NCI-H226 (cell line): ENCODE data around the gene SPACA9.

ENCODE experiments used
- DNase-seq: peaks from one replicate; pipeline ENCODE4 v3.0.0-alpha.2; 2015

Gene SPACA9

DNA sequence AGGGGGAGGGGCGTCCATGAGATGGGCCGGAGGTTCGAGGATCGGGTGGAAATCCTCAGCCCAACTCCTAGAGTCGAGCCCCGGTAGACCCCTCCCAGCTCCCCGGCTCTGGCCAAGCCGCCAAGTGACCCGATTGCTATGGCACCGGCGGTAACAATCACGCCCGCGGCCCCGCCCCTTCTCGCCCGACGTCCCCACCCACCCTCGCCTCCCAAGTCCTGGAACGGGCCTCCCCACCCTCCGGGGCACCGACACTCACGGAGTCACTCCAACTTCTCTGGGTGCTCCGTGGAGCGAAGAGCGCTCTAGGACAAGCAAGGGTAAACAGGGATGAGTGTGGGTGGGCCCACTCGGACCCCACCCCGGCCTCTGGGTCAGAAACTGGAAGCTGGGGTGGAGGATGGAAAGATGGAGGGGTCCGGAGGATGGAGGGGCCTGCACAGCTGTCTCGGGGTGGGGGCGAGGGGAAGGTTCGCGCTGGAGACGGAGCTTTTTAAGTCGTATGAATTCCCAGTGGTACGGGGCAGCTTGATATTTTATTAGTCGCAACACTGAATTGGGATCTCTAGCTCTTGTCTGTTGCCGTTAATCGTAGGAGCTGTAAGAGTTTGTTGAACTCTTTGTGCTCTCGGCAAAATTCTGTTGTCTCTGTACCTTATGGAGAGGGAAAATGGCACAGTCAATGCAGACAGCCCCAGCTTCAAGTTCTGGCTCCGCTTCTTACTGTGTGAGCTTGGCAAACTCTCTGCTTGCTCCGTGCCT lies at the start of gene SPACA9:
SPACA9 (plus strand) TSS at position 204 of the 762 bp plus-strand sequence. CDS start 5,050 bp downstream, outside the sequence.
- no peak for DNase-seq

DNA sequence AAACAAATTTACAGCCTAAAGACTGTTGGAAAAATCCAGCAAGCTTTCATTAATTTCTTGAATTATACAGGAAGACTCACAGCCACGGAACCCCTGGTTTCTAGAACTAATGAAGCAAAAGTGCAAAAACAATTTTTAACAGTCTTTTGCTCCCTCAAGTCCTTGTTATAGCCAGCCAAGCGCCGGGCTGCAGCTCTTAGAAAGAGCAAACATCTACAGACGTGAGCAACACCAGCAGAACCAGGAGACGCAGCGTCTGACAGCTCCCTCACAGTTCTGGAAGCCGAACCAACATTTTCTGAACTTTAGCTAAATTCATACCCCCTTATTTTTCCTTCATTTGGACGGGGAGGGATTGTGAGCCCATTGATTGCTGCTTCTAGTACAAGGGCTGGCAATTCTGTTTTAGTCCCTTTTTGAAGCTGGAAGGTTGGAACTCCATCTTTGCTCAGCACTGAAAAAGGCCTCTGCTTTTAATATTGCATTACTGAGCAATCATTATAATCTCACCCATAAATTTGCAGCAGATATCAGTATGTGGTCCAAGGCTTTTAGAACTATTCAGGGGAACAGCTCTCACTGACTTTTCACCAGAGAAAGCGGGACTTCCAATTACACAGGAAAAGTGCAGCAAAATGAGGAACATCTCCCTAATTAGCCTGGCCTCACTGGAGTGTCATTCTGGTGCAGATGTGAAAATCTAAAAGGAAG lies 46.4 kb upstream of the SPACA9 start:
- no peak for DNase-seq

DNA sequence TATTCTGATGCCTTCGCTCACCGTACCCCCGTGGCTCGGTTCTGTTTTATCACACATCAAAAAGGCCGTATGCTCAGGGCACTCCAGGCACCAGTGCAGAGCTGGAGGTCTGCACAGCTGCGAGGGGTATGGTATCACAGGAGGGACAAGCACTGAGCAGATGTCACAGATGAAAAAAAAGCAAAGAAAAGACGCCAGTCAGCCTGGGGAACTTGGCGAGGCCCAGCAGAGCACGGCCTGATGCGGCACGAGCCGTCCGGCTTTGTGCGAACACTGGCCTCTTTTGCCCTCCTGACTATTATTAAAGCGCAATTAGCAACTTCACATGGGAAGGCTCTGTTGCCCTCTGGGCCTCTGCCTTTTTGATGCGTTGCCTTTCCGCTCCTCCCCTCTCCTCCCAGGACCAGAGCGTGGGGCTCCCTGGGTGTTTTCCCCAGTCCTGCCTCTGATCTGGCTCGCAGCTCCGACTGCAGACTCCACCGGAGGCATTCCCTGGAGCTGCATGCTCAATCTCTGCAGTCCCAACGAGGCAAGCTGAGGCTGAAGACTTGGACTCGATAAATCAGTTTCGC lies 45.1 kb upstream of the SPACA9 start:
- no peak for DNase-seq

DNA sequence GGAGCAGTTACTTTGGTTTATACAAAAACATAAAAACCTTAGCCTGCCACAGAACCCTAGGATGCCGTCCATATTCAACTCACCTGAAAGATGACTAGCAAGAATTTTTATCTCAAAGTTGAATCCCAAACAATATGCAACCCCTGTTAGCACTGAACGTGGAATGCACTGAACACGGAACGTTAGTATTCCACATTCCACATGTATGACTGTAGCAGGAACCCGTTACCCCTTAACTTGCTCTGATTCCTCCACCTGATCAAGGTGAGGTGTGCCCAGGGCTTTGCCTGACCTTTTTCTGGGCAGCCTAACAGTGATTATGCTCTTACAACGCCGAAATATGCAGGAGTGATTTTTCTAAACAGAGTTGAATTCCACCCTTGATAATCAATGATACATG lies 44.4 kb upstream of the SPACA9 start:
- no peak for DNase-seq

DNA sequence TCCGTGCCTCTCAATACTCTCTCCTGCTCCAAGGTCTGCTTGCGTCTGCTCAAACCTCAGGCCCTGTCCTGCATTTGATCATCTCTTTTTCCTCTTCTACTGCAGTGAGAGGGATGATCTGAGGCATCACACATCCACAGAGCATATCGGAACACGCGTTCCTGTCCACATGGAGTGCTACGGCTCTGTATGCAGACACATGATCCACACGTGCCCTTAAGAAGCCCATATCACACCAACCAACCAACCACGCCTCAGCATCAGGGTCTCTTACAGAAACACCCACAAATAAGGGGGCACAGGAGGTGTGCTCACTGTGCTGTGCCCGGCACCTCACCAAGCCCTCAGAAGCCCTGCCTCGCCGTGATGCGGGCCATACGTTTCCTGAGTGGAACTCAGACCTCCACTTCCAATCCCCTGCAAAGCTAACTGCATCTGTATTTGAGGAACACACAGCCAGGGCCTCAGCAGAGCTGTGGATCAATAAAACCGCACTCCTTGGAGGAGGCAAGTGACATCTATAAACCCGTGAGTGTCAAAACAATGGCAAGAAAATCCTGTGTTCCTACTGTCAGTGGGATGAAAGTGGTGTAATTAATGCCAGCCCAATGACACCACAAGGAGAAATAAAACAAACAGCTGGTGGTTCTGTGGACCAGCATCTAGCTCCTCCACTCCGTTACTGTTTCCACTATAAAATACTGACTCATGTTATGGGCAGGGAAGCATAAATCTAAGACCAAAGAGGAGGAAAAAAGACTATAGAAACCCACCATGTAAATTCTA lies 41.0 kb upstream of the SPACA9 start:
- no peak for DNase-seq

DNA sequence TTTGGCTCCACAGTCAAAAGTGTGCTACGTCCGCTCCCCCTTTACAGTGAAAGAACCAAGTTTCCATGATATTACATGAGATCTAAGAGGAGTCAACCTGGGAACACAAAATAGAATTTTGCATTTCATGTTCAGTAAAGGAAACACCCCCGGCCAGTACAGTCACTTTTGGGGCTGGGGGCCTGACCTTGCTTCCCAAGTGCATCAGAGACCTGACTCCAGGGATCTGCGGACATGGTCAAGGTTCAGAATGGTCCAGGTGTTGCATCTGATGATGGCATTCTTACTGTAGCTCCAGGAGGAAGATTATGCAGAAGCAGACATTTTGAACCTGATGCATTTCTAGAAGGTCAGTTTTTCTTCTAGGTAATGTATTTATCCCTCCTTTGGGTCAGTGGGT lies 40.4 kb upstream of the SPACA9 start:
- no peak for DNase-seq

DNA sequence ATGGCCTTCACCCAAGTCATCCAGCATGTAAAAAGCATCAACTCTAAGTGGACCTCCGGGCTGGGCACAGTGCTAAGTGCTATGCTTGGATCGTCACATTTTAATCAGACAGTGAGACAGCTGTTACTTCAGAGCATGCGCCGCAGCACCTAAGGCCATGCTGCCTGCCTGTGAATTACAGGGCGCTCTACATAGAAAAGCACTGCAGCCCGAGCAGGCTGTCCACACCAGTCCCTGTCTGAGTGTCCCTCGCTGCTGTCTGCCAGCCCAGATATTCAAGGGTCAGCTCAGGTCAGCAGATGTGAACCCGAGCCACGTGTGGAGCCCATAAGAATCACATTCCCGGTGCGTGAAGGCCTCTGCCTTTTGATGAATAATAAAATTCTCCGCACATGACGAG lies 37.7 kb upstream of the SPACA9 start:
- no peak for DNase-seq

DNA sequence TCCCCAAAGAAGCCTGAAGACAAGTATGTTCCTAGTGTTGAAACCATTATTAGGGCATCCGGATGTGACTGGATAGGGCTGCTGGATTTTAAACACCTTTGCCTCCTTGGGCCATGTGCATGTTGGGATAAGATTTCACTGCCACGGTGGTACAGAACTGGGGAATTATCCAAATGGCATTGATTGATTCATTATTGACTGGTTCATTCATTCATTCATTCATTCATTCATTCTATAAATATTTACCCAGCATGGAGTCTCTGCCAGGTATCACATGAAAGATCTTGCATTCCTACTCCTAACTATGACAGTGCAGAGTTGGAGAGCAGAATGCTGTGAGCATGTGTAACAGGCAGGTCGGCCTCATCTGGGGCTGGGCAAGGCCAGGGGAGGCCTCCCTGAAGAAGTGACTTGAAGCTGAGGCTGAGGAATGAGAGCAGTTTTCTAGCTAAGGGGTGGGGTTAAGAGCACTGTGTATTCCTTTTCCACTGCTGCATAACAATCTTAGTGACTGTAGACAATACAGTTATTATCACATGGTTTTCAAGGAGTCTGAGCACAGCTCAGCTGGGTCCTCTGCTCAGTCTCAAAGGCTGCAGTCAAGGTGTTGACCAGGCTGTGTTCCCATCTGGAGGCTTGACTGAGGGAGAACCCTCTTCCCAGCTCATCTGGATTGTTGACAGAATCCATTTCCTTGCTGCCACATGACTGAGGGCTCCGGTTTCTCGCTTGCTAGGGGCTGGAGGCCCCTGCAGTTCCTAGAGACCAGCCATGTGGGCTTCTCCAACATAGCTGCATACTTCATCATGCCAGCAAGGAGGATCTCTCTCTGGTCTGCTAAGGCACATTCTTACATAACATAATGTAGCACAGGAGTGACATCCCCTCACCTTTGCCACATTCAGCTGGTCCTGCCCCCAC lies 36.3 kb upstream of the SPACA9 start:
- no peak for DNase-seq

DNA sequence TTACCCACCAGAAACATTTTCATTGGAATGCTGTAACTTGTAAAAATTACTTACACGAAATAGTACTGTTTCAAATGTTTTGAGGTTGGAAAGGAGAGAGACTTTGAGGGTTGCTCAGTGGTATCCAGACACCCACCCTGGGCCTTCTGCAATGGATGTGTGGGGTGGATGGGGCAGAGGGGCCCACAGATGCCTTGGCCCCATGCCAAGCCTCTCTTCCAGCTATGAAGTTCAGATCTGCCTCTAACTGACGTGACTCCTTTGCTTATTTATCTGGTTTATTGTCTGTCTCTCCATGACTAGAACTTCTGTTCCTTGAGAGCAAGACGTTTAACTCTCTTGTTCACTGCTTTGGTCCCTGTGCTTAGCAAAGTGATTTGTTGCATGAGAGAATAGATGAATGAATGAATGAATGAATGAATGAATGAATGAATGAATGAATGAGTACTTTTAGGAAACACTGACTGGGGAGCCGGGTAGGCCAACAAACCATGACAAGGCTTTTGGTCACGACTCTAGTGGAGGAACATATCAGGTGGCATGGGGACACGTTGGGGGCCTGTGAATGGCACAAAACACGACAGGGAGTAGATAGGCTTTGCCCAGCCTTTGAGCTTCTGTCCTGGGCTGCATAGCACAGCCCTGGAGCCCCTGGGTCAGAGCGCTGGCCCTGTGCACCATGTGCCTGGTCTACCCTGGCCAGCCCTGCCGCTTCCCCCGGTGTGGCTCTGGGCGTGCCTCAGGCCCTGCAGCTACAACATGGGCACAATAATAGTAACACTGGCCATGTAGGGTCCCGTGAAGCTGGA lies 32.4 kb upstream of the SPACA9 start:
- no peak for DNase-seq

DNA sequence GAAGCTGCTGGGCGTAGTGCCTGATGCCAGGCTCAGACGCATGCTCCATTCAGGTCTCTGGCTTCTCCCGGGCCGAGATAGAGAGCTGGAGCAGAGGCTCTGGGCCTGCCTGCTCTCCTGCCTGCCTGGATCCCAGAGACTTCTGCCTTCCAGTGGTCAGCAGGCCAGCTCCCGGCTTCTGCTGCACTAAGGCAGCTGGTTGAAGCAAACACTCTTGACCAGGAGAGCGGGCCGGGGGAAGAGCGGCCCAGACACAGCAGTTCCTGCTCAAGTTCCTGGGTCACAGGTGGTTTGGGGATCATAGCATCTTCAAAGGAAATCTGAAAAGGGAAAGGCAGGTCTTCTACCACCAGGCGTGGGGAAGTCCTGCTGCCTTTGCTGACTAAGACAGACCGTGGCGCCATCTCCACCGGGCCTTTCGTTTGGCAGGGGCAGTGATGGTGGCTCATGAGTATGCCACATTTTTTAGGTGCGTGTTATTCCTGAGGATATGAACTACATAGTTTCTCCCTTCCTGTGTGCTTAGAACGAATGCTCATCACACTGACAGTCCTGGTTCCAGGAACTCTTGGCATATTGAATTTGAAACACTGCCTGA lies 31.7 kb upstream of the SPACA9 start:
- DNase-seq, result no peak

DNA sequence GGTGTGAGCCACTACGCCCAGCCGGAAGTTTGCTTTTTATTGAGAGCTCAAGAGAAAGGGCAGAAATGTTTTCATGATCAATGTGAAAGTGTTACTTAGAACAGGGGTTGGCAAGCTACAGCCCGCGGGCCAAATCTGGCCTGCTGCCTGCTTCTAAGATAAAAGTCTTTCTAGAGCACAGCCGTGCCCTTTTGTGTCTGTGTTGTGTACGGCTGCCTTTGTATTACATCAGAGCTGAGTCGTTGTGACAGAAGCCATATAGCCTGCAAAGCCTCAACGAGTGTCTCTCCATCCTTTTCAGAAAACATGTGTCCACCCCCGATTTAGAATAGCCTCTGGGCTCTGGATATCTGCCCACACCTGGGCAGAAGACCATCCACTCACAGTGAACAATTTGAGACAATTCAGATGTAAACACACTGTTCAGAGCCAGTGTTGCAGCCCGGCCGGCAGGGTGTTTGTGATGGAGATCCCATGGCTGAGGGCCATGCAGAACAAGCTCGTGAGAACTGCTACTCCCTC lies 29.5 kb upstream of the SPACA9 start:
- no peak for DNase-seq

DNA sequence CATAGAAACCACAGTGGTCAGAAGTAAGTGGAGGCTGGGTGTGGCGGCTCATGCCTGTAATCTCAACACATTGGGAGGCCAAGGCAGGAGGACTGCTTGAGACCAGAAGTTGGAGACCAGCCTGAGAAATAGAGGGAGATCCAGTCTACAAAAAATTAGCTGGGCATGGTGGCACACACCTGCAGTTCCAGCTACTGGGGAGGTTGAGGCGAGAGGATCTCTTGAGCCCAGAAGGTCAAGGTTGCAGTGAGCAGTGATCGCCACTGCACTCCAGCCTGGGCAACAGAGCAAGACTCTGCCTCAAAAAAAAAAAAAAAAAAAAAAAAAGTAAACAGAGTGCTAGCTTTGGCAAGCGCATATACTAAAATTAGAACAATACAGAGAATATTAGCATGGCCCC lies 25.2 kb upstream of the SPACA9 start:
- DNase-seq, result no peak

DNA sequence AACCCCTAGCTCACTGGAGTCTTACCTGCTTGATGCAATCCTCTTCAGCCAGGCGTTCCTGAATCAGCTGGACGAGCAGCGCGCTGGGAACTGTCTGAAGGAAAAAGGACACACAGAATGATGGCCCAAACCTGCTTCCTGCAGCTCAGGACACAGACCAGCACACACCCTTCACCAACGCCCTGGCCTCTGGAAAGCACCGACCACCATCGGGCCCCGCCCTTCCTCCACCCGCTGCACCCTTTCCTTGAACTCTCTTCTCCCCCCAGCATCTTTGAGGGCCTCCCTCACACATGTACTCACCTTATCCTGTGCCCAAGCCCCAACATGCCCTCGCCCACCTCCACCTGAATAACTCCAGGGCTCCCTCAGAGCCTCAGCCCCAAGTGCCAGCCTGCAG lies 23.9 kb upstream of the SPACA9 start:
- no peak for DNase-seq

DNA sequence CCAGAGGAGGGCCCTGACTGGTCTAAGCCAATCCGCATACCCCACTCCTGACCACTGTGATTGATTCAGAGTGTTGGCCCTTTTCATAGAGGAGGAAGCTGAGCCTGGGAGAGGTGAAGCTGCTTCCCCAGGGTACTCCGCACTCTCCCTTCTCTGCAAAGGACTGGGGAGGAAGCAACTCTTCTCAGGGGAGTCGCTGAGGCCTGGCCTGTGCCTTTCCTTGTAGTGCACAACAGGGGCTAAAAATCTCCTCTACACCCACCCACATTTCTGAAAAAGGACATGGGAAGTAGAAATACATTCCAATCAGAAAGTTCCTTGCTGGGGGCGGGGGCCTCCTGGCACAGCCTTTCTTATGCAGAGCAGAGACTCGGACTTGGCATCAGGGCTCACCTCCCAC lies 22.8 kb upstream of the SPACA9 start:
- DNase-seq, result no peak

DNA sequence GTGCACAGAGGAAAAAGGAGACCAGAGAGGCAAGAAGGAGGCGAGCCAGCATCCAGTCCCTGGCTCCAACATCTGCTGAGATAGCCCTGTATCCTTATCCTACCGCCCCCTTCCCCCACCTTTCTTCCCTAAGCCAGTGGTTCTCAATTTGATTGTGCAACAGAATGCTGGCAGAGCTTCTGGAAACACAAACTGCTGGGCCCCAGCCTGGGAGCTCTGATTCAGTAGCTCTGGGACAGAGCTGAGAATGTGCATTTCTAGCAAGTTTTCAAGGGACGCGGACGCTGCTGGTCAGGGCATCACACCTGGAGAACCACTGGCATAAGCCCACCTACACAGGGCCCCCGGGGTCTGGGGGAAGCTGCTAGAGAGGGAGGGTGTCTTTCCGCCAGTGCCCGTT lies 21.7 kb upstream of the SPACA9 start:
- no peak for DNase-seq

DNA sequence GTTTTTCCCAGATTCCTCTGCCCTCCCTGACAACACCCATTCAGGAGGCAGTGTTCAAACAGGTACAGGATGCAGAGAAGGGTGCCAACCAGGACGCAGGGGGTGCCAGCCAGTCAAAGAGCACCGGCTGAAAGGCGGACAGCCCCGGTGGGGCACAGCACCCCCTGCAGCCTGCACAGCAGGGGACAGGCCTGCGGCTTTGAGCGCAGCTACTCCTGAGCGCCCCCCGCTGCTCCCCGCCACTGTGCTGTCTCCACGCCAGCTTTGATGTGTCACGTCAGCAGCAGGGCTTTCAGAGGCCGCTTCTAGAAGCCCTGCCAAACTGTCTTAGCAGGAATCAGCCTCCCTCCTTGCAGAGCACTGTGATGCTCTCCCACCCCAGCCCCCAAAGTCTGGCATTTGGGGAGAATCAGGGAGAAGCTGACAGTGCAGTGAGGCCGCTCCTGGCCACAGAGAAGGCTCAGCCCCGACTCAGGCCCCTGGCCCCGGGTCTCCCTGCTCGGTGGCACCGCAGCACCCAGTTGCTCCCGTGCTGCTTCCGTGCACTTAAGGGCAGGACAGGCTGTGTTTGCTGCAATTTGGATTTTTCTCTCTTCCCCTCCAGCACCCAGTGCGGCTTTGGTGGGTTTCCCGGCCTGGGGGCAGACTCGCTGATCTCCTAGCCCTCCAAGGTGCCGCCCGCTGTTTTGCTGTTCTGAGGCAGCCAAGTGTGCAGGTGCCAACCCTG lies 20.9 kb upstream of the SPACA9 start:
- no peak for DNase-seq

DNA sequence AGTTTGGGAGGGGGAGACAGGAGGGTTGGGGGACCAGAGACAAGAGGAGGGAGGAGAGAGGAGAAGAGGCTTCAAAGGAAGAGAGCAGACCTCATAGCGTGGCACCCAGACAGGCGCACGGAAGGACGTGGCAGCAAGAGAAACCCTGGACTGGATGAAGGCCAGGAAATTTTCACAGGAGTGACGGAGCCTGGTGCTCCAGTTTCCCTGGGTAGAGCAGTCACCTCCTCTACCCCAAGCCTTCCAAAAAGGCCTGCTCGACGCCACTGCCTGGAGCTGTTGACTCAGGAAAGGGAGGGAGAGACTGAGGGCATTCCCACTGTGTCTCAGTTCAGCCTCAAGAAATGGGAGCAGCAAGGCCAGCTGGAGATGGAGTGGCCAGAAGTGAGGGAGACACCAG lies 19.9 kb upstream of the SPACA9 start:
- DNase-seq, result no peak

DNA sequence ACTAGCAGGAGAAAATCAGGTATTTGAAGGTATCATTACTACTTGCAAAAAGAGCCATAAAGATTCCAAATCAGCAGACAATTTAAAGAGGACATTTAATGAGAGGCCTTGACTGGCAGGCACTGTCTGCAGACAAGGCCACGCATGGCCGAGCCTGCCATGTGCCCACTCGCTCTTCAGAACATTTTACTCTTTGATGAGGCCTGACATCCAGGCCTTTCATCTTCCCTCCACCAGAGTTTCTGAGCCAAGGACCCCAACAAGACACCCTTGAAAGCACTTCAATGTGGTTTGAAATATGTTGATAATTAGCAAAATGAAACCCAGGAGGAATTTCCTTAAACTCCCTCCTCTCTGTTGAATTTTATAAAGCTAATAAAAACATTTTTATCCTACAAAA lies 17.0 kb upstream of the SPACA9 start:
- no peak for DNase-seq

DNA sequence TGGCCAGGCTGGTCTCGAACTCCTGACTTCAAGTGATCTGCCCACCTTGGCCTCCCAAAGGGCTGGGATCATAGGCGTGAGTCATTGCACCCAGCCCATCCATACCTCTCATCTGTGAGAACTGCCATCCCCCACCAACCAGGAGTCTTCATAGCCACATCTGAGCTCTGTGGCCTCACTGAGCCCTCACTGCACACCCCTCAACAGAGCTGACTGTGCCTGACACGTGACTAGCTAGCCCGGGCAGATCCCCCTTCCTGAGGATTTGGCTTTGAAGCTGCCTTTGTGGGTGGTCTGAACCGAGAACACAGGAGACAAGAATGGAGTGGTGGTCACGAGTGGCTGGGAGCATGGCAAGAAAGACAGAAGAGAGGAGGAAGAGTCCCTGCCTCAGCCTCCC lies 16.2 kb upstream of the SPACA9 start:
- no peak for DNase-seq

DNA sequence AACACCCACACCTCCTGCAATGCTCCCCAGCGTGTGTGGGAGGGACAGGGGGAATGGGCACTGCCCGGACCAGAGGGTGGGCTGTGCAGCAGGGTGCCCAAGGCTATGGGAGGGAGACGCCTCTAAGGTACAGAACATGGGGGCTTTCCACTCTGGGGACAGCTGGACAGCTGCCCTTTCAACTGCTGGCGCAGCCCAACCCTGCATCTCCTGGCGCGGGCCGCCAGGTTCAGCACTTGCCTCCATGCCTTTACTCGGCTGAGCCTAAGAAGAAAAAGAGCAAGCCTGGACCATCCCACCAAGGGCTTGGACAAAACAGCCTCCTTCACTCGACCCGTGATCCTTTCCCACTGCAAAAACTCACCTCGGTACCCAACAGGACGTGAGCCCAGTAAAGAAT lies 15.6 kb upstream of the SPACA9 start:
- DNase-seq, result no peak
